ENCODE measurements around the gene TSNAX. TPM values are rescaled to one million over a fixed set of nuclear protein-coding genes. Genes with fewer than 3 reads are reported as not detected.

The TSNAX gene
- polyA plus RNA-seq, 1 of the 3 experiments (the other 2 are of a cell fraction), result 15.7 TPM

GRCh38 chr1:231517076-231517475, 11.4 kb upstream of the TSNAX start:
- H4K20me1 ChIP-seq (ENCODE audit: insufficient read depth), result no peaks in the 10 kb centered on the region
- no peaks in the 10 kb centered on the region for H3K9me3 ChIP-seq
- H3F3A ChIP-seq (replicated peaks; ENCODE audit: insufficient read depth), result peaks cover 3% of the 10 kb centered on the region
- no peak overlapping the region for H3K9ac ChIP-seq
- CTCF ChIA-PET, result no interaction called here
- no peak overlapping the region for H2AFZ ChIP-seq (ENCODE audit: low read depth)
- no peak overlapping the region for H3K27ac ChIP-seq (ENCODE audit: low read depth in 2 of 2, low read length in 1 of 2)
- H3K27me3 ChIP-seq (ENCODE audit: insufficient read depth), result no peaks in the 10 kb centered on the region
- H3K4me3 ChIP-seq (ENCODE audit: low read depth in 2 of 2, low read length in 1 of 2), result no peak overlapping the region
- H3K36me3 ChIP-seq (replicated peaks in 1 of 2; ENCODE audit: control insufficient read depth in 1 of 2, insufficient read depth in 2 of 2, low read length in 1 of 2), result no peaks in the 10 kb centered on the region
- H3K4me1 ChIP-seq (ENCODE audit: control insufficient read depth in 1 of 2, insufficient read depth in 2 of 2, low read depth in 1 of 2, low read length in 1 of 2), result no peaks in the 10 kb centered on the region
- POLR2A ChIA-PET, result no interaction called here
- H3K9me2 ChIP-seq, result no peaks in the 10 kb centered on the region
- WGBS (ENCODE audit: low lambda C conversion rate), result 37% methylated on average over 3 of the region's 3 CpGs
- DNase-seq, result no peak
- H3K79me2 ChIP-seq (ENCODE audit: insufficient read depth), result no peaks in the 10 kb centered on the region
- TF ChIP-seq PBX3 (IDR thresholded peaks at IDR 0.05) (no peak), FOXM1 (IDR thresholded peaks at IDR 0.05; ENCODE audit: low read depth) (no peak), MEF2A (IDR thresholded peaks at IDR 0.05; ENCODE audit: borderline replicate concordance, low read depth) (no peak), CTCF (IDR thresholded peaks at IDR 0.05) (no peak), TAF1 (IDR thresholded peaks at IDR 0.05; ENCODE audit: borderline replicate concordance, low read depth, low read length) (no peak), GATA2 (CRISPR knock-in tag; IDR thresholded peaks at IDR 0.05) (no peak), TCF12 (IDR thresholded peaks at IDR 0.05) (no peak), JUND (IDR thresholded peaks at IDR 0.05) (no peak), IRF3 (IDR thresholded peaks at IDR 0.05; ENCODE audit: low read depth, low read length) (no peak), REST (IDR thresholded peaks at IDR 0.05; ENCODE audit: low read depth, low read length) (no peak), RAD21 (IDR thresholded peaks at IDR 0.05; ENCODE audit: low read length) (no peak), FOXJ3 (CRISPR knock-in tag; IDR thresholded peaks at IDR 0.05) (no peak), RXRA (IDR thresholded peaks at IDR 0.05; ENCODE audit: borderline replicate concordance, low read depth) (no peak), TEAD4 (IDR thresholded peaks at IDR 0.05; ENCODE audit: borderline replicate concordance, insufficient read depth) (no peak), SMC3 (IDR thresholded peaks at IDR 0.05; ENCODE audit: low read depth, low read length) (no peak), POLR2AphosphoS5 (IDR thresholded peaks at IDR 0.05; ENCODE audit: low read depth, low read length) (no peak), EP300 (IDR thresholded peaks at IDR 0.05; ENCODE audit: borderline replicate concordance in 1 of 2, low read depth in 1 of 2, low read length in 1 of 2) (no peak), RCOR1 (IDR thresholded peaks at IDR 0.05; ENCODE audit: low read length) (no peak)
- TF ChIP-seq, protein P1, sequence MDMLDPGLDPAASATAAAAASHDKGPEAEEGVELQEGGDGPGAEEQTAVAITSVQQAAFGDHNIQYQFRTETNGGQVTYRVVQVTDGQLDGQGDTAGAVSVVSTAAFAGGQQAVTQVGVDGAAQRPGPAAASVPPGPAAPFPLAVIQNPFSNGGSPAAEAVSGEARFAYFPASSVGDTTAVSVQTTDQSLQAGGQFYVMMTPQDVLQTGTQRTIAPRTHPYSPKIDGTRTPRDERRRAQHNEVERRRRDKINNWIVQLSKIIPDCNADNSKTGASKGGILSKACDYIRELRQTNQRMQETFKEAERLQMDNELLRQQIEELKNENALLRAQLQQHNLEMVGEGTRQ (IDR thresholded peaks at IDR 0.05; ENCODE audit: borderline replicate concordance, low read depth, low read length), result no peak
- no peak overlapping the region for H3K4me2 ChIP-seq
